ENCODE results near the gene BOC. TPM values are rescaled to one million over a fixed set of nuclear protein-coding genes. Genes with fewer than 3 reads are reported as not detected.

The BOC gene
- total RNA-seq, 4 donors from 2014 or later = 61.3 to 75.3 (median 68.0) TPM

- no peak overlapping the region for H3K4me3 ChIP-seq (ENCODE audit: low read depth, poor library complexity, severe bottlenecking)
- TF ChIP-seq POLR2A (IDR thresholded peaks at IDR 0.05) (no peak), CTCF (IDR thresholded peaks at IDR 0.05) (no peak)
- DNase-seq (ENCODE audit: low spot score in 2 of 2) = no peak
- intact Hi-C loops (cut with DNase I; ENCODE audit: low total_unique reads) = no loop called here
- WGBS, 2 donors = 92 to 97% methylated on average over 6 of the region's 6 CpGs
Observed at GRCh38 chr3:113275258-113275556, 63.9 kb downstream of the BOC start.

DNA sequence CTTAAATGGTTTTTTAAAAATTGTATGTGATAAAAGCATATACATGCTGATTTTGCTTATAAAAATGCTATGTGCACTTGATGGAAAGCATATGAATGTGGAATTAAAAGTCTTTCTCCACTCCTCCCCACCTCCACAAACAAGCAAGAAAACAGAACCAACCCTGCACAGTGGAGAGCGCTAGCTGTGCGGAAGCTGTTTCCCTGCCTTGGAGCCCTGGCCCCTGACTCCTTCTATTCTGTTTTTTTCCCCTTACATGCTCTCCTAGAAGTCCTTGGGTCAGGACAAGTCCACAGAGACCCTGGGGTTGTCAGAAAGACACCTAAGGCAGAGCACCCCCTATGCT is 64.2 kb downstream of the BOC start:
- TF ChIP-seq POLR2A (IDR thresholded peaks at IDR 0.05) (no peak), CTCF (IDR thresholded peaks at IDR 0.05) (no peak)
- intact Hi-C loops (cut with DNase I; ENCODE audit: low total_unique reads) = no loop called here
- no peak for DNase-seq (ENCODE audit: low spot score in 2 of 2)
- WGBS, 2 donors = 81 to 88% methylated on average over 2 of the region's 2 CpGs
- no peak overlapping the region for H3K4me3 ChIP-seq (ENCODE audit: low read depth, poor library complexity, severe bottlenecking)

GRCh38 chr3:113275929-113276750 is 64.8 kb downstream of the BOC start:
- 55 to 60% methylated on average over 16 of the region's 16 CpGs for WGBS, 2 donors
- H3K4me3 ChIP-seq (ENCODE audit: low read depth, poor library complexity, severe bottlenecking) = no peak overlapping the region
- TF ChIP-seq CTCF (IDR thresholded peaks at IDR 0.05) (no peak), POLR2A (IDR thresholded peaks at IDR 0.05) (no peak)
- intact Hi-C loops (cut with DNase I; ENCODE audit: low total_unique reads) = no loop called here
- no peak for DNase-seq (ENCODE audit: low spot score in 2 of 2)

DNA sequence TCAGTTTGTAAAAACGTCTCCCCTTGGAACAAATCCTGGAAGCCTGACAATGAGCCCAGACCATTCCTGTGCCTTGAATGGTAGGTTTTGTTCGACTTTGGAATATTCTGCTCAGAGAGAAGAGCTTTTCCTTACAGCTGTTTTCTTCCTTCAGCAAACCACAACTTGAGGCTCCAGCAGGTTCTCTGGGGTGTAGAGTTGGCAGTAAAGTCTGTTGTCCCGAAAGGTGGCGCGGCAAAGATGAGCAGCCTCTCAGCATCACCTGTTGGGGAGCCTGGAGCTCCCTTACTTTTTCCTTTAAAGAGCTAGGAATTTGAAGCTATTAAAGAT is 65.4 kb downstream of the BOC start:
- no peak for DNase-seq (ENCODE audit: low spot score in 2 of 2)
- TF ChIP-seq CTCF (IDR thresholded peaks at IDR 0.05) (no peak), POLR2A (IDR thresholded peaks at IDR 0.05) (no peak)
- intact Hi-C loops (cut with DNase I; ENCODE audit: low total_unique reads) = no loop called here
- 72% methylated on average over 5 of the region's 5 CpGs for WGBS, 2 donors
- H3K4me3 ChIP-seq (ENCODE audit: low read depth, poor library complexity, severe bottlenecking) = no peak overlapping the region

DNA sequence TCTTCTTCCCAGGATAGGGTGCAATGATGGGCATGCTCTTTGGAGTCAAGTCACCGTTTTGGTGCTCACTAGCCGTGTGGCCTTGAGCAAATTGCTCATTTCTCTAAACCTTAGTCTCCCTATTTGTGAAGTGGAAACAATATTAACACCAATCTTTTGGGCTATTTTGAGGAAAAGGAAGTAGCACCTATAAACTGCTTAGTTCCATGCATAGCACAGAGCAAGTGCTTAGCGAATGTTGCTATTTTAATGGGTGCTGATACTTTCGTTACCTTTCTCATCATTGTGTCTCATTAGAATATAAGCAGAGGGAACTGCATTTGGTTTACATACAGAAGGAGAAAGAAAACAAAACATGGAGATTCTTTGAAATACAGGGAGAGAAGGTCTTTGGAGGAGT is 66.1 kb downstream of the BOC start:
- TF ChIP-seq CTCF (IDR thresholded peaks at IDR 0.05) = no peak
- TF ChIP-seq POLR2A (IDR thresholded peaks at IDR 0.05) = no peak
- intact Hi-C loops (cut with DNase I; ENCODE audit: low total_unique reads) = no loop called here
- 81% methylated on average over 4 of the region's 4 CpGs for WGBS, 2 donors
- DNase-seq (ENCODE audit: low spot score in 2 of 2) = no peak
- no peak overlapping the region for H3K4me3 ChIP-seq (ENCODE audit: low read depth, poor library complexity, severe bottlenecking)

GRCh38 chr3:113277941-113278598 is 66.7 kb downstream of the BOC start:
- 91 to 92% methylated on average over 17 of the region's 17 CpGs for WGBS, 2 donors
- intact Hi-C loops (cut with DNase I; ENCODE audit: low total_unique reads) = no loop called here
- no peak for DNase-seq (ENCODE audit: low spot score in 2 of 2)
- H3K4me3 ChIP-seq (ENCODE audit: low read depth, poor library complexity, severe bottlenecking) = no peak overlapping the region
- TF ChIP-seq CTCF (IDR thresholded peaks at IDR 0.05) (no peak), POLR2A (IDR thresholded peaks at IDR 0.05) (no peak)
